HepG2 (cell line): Measurements from ENCODE around the gene EBF4. TPM values are rescaled to one million over a fixed set of nuclear protein-coding genes. Genes with fewer than 3 reads are reported as not detected.
A peak's percentile ranks its signal among the peaks of the same experiment; 100 is the strongest.

ENCODE experiments used
- ERF ChIP-seq: IDR thresholded peaks from 2 replicates; pipeline ENCODE4 v1.6.1; 2018; ENCODE audit warnings: missing biosample characterization, missing genetic modification reagents
- ETV6 ChIP-seq: sonication (generic); formaldehyde crosslinking; conservative IDR thresholded peaks from 2 replicates; pipeline ENCODE4 v1.4.0; 2020; ENCODE audit warnings: missing genetic modification reagents
- MAFF ChIP-seq: IDR thresholded peaks from 2 replicates; pipeline ENCODE4 v1.6.1; 2011; ENCODE audit warnings: low read depth, low read length, improper control_type of control experiment
- MEIS1 ChIP-seq: sonication (generic); formaldehyde crosslinking; IDR thresholded peaks from 2 replicates; pipeline ENCODE4 v1.9.0; 2021; ENCODE audit warnings: mild to moderate bottlenecking, missing genetic modification reagents, moderate library complexity, borderline replicate concordance
- RBFOX2 ChIP-seq: fragments of 200-400 bp; formaldehyde crosslinking; IDR thresholded peaks from 2 replicates; pipeline ENCODE4 v1.6.1; 2017; ENCODE audit warnings: low read depth, mild to moderate bottlenecking, low read length
- RBM22 ChIP-seq: fragments of 200-400 bp; formaldehyde crosslinking; optimal IDR thresholded peaks from 2 replicates; pipeline ENCODE3; 2017; ENCODE audit warnings: mild to moderate bottlenecking, low read length, moderate library complexity
- SRF ChIP-seq: IDR thresholded peaks from 2 replicates; pipeline ENCODE4 v1.6.1; 2011; ENCODE audit warnings: mild to moderate bottlenecking, low read depth, low read length, moderate library complexity
- SRSF9 ChIP-seq: fragments of 200-400 bp; formaldehyde crosslinking; IDR thresholded peaks from 2 replicates; pipeline ENCODE4 v1.6.1; 2018; ENCODE audit warnings: borderline replicate concordance, mild to moderate bottlenecking, low read depth, low read length; ENCODE audit not compliant: insufficient read depth, poor library complexity, severe bottlenecking
- SSRP1 ChIP-seq: IDR thresholded peaks from 2 replicates; pipeline ENCODE4 v1.6.1; 2016; ENCODE audit warnings: control low read depth
- TBX2 ChIP-seq: sonication (generic); formaldehyde crosslinking; IDR thresholded peaks from 2 replicates; pipeline ENCODE4 v1.5.0; 2020; ENCODE audit warnings: missing genetic modification reagents, mild to moderate bottlenecking, borderline replicate concordance
- ZNF12 ChIP-seq: sonication (generic); formaldehyde crosslinking; IDR thresholded peaks from 2 replicates; pipeline ENCODE4 v1.5.0; 2020; ENCODE audit warnings: missing genetic modification reagents
- ZNF224 ChIP-seq: sonication (generic); formaldehyde crosslinking; IDR thresholded peaks from 2 replicates; pipeline ENCODE4 v1.5.0; 2020; ENCODE audit warnings: mild to moderate bottlenecking, missing genetic modification reagents
- ZNF326 ChIP-seq: sonication (generic); formaldehyde crosslinking; IDR thresholded peaks from 2 replicates; pipeline ENCODE4 v1.4.0; 2020; ENCODE audit warnings: missing genetic modification reagents, borderline replicate concordance
- ZNF577 ChIP-seq: sonication (generic); formaldehyde crosslinking; IDR thresholded peaks from 2 replicates; pipeline ENCODE4 v1.4.0; 2020; ENCODE audit warnings: mild to moderate bottlenecking, low read depth, missing genetic modification reagents, borderline replicate concordance
- ZNF652 ChIP-seq: IDR thresholded peaks from 2 replicates; pipeline ENCODE4 v1.6.1; 2016; ENCODE audit warnings: low read depth, borderline replicate concordance
- polyA plus RNA-seq, 8 experiments: library from polyadenylated mRNA; depleted of rRNA in 3 of 8; stranded (reverse) in 7 of 8; unstranded in 1 of 8; fragments of >200 nt; fragmentation: Illumina TruSeq in 4 of 8; extraction: Trizol in 4 of 8; gene quantifications; 2 replicates each; pipeline versions ENCODE4 v1.2.1 to v1.2.3, GENCODE V29; 2011 to 2016; ENCODE audit warnings: low read depth in 4 of 8, missing spikeins in 1 of 8, mixed read lengths in 1 of 8; ENCODE audit not compliant: insufficient read depth in 1 of 8
- total RNA-seq, 5 experiments: library from RNA; depleted of rRNA; stranded (reverse); fragments of >200 nt; fragmentation: Illumina TruSeq; extraction: Trizol; gene quantifications; 2 replicates each; pipeline ENCODE4 v1.2.3, GENCODE V29; 2016; ENCODE audit warnings: low read depth in 1 of 5
- TF ChIP-seq, protein P1 (sequence below): sonication (generic); formaldehyde crosslinking; IDR thresholded peaks from 2 replicates; pipeline ENCODE4 v1.5.1; 2020; ENCODE audit warnings: missing genetic modification reagents, mild to moderate bottlenecking, borderline replicate concordance
- TF ChIP-seq, protein P2 (sequence below): IDR thresholded peaks from 2 replicates; pipeline ENCODE4 v1.6.1; 2016; ENCODE audit warnings: control low read depth
- TF ChIP-seq, protein P3 (sequence below), 2 experiments: sonication (generic) in 1 of 2; formaldehyde crosslinking in 1 of 2; IDR thresholded peaks; 2 replicates each; pipeline versions ENCODE4 v1.5.1 to v1.6.1; 2011 to 2020; ENCODE audit warnings: borderline replicate concordance in 1 of 2, low read depth in 1 of 2, low read length in 1 of 2, mild to moderate bottlenecking in 1 of 2, missing genetic modification reagents in 1 of 2, moderate library complexity in 1 of 2
- TF ChIP-seq, protein P4 (sequence below): sonication (generic); formaldehyde crosslinking; IDR thresholded peaks from 2 replicates; pipeline ENCODE4 v1.8.0; 2022; ENCODE audit warnings: mild to moderate bottlenecking, missing genetic modification reagents, moderate library complexity
- TF ChIP-seq, protein P5 (sequence below): sonication (generic); formaldehyde crosslinking; IDR thresholded peaks from 2 replicates; pipeline ENCODE4 v1.4.0; 2020; ENCODE audit warnings: missing genetic modification reagents

The EBF4 gene
- total and polyA plus RNA-seq, 2 of the 13 experiments (the other 11 are each of a cell fraction or from before 2014, with no cell fraction given), result 0.84 to 2.2 TPM

DNA sequence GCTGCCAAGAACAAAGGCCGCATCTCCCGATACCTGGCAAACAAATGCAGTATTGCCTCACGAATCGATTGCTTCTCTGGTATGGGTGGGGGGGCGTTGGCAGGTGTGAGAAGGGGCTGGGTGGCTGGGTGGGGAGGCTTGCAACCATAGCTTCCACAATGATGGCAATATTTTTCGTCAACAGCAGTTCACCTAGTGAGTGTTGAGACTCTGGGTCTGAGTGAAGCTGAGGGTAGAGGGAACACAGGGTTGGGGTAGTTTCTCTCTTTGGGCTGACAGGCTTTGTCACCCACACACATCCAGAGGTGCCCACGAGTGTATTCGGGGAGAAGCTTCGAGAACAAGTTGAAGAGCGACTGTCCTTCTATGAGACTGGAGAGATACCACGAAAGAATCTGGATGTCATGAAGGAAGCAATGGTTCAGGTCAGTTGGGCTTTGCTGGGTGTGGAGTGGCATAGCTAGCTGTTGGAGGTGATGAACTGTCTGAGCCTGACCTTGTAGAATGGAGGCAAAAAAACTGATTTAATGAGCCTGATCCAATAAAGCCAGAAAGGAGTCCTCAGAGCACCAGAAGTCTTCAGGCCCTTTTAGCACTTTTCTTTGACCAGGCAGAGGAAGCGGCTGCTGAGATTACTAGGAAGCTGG lies 36.0 kb upstream of the EBF4 start (continued):
- TF ChIP-seq, protein P1, sequence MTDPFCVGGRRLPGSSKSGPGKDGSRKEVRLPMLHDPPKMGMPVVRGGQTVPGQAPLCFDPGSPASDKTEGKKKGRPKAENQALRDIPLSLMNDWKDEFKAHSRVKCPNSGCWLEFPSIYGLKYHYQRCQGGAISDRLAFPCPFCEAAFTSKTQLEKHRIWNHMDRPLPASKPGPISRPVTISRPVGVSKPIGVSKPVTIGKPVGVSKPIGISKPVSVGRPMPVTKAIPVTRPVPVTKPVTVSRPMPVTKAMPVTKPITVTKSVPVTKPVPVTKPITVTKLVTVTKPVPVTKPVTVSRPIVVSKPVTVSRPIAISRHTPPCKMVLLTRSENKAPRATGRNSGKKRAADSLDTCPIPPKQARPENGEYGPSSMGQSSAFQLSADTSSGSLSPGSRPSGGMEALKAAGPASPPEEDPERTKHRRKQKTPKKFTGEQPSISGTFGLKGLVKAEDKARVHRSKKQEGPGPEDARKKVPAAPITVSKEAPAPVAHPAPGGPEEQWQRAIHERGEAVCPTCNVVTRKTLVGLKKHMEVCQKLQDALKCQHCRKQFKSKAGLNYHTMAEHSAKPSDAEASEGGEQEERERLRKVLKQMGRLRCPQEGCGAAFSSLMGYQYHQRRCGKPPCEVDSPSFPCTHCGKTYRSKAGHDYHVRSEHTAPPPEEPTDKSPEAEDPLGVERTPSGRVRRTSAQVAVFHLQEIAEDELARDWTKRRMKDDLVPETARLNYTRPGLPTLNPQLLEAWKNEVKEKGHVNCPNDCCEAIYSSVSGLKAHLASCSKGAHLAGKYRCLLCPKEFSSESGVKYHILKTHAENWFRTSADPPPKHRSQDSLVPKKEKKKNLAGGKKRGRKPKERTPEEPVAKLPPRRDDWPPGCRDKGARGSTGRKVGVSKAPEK (CRISPR knock-in tag), result no peak
- TF ChIP-seq RBFOX2 (peak; percentile 32; the same call in 1 of the 2 replicates), ETV6 (CRISPR knock-in tag) (no peak), ZNF577 (CRISPR knock-in tag) (no peak), RBM22 (peak; percentile 90), SRF (no peak), MAFF (no peak), ZNF652 (CRISPR knock-in tag) (no peak), ZNF224 (CRISPR knock-in tag) (0 out of 2 replicates have a peak, but pooled peaks have one; percentile 56), SRSF9 (no peak), MEIS1 (CRISPR knock-in tag) (no peak), ZNF12 (CRISPR knock-in tag) (no peak), ZNF326 (no peak), TBX2 (no peak), ERF (no peak), SSRP1 (CRISPR knock-in tag) (peak; percentile 78; the same call in 1 of the 2 replicates)
- TF ChIP-seq, protein P2, sequence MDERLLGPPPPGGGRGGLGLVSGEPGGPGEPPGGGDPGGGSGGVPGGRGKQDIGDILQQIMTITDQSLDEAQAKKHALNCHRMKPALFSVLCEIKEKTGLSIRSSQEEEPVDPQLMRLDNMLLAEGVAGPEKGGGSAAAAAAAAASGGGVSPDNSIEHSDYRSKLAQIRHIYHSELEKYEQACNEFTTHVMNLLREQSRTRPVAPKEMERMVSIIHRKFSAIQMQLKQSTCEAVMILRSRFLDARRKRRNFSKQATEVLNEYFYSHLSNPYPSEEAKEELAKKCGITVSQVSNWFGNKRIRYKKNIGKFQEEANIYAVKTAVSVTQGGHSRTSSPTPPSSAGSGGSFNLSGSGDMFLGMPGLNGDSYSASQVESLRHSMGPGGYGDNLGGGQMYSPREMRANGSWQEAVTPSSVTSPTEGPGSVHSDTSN (CRISPR knock-in tag), result no peak
- TF ChIP-seq, protein P3, sequence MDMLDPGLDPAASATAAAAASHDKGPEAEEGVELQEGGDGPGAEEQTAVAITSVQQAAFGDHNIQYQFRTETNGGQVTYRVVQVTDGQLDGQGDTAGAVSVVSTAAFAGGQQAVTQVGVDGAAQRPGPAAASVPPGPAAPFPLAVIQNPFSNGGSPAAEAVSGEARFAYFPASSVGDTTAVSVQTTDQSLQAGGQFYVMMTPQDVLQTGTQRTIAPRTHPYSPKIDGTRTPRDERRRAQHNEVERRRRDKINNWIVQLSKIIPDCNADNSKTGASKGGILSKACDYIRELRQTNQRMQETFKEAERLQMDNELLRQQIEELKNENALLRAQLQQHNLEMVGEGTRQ (IDR thresholded peaks at IDR 0.05; ENCODE audit: low read depth, low read length), result no peak
- TF ChIP-seq, protein P3 (CRISPR knock-in tag; IDR thresholded peaks at IDR 0.05; ENCODE audit: borderline replicate concordance), result no peak
- TF ChIP-seq, protein P4, sequence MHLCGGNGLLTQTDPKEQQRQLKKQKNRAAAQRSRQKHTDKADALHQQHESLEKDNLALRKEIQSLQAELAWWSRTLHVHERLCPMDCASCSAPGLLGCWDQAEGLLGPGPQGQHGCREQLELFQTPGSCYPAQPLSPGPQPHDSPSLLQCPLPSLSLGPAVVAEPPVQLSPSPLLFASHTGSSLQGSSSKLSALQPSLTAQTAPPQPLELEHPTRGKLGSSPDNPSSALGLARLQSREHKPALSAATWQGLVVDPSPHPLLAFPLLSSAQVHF (CRISPR knock-in tag), result no peak
- TF ChIP-seq, protein P5, sequence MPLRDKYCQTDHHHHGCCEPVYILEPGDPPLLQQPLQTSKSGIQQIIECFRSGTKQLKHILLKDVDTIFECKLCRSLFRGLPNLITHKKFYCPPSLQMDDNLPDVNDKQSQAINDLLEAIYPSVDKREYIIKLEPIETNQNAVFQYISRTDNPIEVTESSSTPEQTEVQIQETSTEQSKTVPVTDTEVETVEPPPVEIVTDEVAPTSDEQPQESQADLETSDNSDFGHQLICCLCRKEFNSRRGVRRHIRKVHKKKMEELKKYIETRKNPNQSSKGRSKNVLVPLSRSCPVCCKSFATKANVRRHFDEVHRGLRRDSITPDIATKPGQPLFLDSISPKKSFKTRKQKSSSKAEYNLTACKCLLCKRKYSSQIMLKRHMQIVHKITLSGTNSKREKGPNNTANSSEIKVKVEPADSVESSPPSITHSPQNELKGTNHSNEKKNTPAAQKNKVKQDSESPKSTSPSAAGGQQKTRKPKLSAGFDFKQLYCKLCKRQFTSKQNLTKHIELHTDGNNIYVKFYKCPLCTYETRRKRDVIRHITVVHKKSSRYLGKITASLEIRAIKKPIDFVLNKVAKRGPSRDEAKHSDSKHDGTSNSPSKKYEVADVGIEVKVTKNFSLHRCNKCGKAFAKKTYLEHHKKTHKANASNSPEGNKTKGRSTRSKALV, result no peak
